Lower leg skin (tissue), 3 donors: ENCODE data around the gene TAGLN.

ENCODE experiments used
- POLR2A ChIP-seq, 2 donors: fragments of 450-650 bp; IDR thresholded peaks; one replicate each; pipeline ENCODE4 v1.6.1; 2016 to 2017; ENCODE audit warnings: antibody characterized with exemption in 2 of 2, mild to moderate bottlenecking in 1 of 2, moderate library complexity in 1 of 2
- TF ChIP-seq, protein P1 (sequence below), 3 donors: fragments of 450-650 bp; IDR thresholded peaks; one replicate each; pipeline ENCODE4 v1.5.1; 2016; ENCODE audit warnings: antibody characterized with exemption in 3 of 3, mild to moderate bottlenecking in 3 of 3, moderate library complexity in 2 of 3

GRCh38 chr11:117219455-117219854, 20.3 kb downstream of the TAGLN start:
- TF ChIP-seq, protein P1, sequence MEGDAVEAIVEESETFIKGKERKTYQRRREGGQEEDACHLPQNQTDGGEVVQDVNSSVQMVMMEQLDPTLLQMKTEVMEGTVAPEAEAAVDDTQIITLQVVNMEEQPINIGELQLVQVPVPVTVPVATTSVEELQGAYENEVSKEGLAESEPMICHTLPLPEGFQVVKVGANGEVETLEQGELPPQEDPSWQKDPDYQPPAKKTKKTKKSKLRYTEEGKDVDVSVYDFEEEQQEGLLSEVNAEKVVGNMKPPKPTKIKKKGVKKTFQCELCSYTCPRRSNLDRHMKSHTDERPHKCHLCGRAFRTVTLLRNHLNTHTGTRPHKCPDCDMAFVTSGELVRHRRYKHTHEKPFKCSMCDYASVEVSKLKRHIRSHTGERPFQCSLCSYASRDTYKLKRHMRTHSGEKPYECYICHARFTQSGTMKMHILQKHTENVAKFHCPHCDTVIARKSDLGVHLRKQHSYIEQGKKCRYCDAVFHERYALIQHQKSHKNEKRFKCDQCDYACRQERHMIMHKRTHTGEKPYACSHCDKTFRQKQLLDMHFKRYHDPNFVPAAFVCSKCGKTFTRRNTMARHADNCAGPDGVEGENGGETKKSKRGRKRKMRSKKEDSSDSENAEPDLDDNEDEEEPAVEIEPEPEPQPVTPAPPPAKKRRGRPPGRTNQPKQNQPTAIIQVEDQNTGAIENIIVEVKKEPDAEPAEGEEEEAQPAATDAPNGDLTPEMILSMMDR (IDR thresholded peaks at IDR 0.05): no peak
- TF ChIP-seq POLR2A (IDR thresholded peaks at IDR 0.05): no peak
